OCI-LY1 (cell line): ENCODE measurements around the gene OCLN.
"Not testable (repeated sequence)": the region's sequence is repeated elsewhere in the genome, so short reads cannot be mapped to it uniquely, and the experiment has no call there.

Experiments
- H2AFZ ChIP-seq: fragments of 200-600 bp; sonication (generic), shearing (Covaris generic); 2 replicates; pipeline ENCODE4 v1.6.0; 2014; ENCODE audit warnings: antibody characterized with exemption, mild to moderate bottlenecking, low read length
- H3F3A ChIP-seq: fragments of 200-600 bp; sonication (generic), shearing (Covaris generic); 2 replicates; pipeline ENCODE4 v1.6.0; 2014; ENCODE audit warnings: mild to moderate bottlenecking, antibody characterized with exemption, low read length, moderate library complexity; ENCODE audit not compliant: insufficient read depth
- H3K27ac ChIP-seq: fragments of 200-600 bp; sonication (generic); 2 replicates; pipeline ENCODE4 v1.5.1; 2014; ENCODE audit warnings: low read length, mixed run types, mild to moderate bottlenecking, low read depth; ENCODE audit not compliant: poor library complexity, severe bottlenecking
- H3K27me3 ChIP-seq: fragments of 200-600 bp; sonication (generic); 2 replicates; pipeline ENCODE4 v1.6.0; 2014; ENCODE audit warnings: antibody characterized with exemption, mild to moderate bottlenecking, low read length, moderate library complexity; ENCODE audit not compliant: insufficient read depth
- H3K36me3 ChIP-seq: fragments of 200-600 bp; sonication (generic); 2 replicates; pipeline ENCODE4 v1.6.1; 2014; ENCODE audit warnings: mild to moderate bottlenecking, antibody characterized with exemption, low read length, moderate library complexity, mixed read lengths; ENCODE audit not compliant: insufficient read depth
- H3K4me1 ChIP-seq: fragments of 200-600 bp; sonication (generic); 2 replicates; pipeline ENCODE4 v1.5.1; 2014; ENCODE audit warnings: mild to moderate bottlenecking, low read length, moderate library complexity; ENCODE audit not compliant: insufficient read depth, severe bottlenecking
- H3K4me2 ChIP-seq: fragments of 200-600 bp; sonication (generic), shearing (Covaris generic); 2 replicates; pipeline ENCODE4 v1.6.1; 2014; ENCODE audit warnings: low read length
- H3K4me3 ChIP-seq: fragments of 200-600 bp; sonication (generic); 2 replicates; pipeline ENCODE4 v1.5.1; 2014; ENCODE audit warnings: low read length, low read depth, mild to moderate bottlenecking, mixed read lengths; ENCODE audit not compliant: poor library complexity, severe bottlenecking
- H3K79me2 ChIP-seq: fragments of 200-600 bp; shearing (Covaris generic); 2 replicates; pipeline ENCODE4 v1.6.1; 2016; ENCODE audit warnings: mixed run types, low read length, mixed read lengths; ENCODE audit not compliant: insufficient read depth
- H3K9ac ChIP-seq: fragments of 200-600 bp; sonication (generic), shearing (Covaris generic); 2 replicates; pipeline ENCODE4 v1.6.1; 2014; ENCODE audit warnings: mild to moderate bottlenecking, low read length, mixed read lengths
- H3K9me2 ChIP-seq: fragments of 200-600 bp; sonication (generic), shearing (Covaris generic); 2 replicates; pipeline ENCODE4 v1.6.1; 2014; ENCODE audit warnings: low read depth, mild to moderate bottlenecking, low read length, mixed read lengths
- H3K9me3 ChIP-seq: fragments of 200-600 bp; shearing (Covaris generic); 2 replicates; pipeline ENCODE4 v1.6.1; 2014; ENCODE audit warnings: low read length, mixed read lengths
- H4K20me1 ChIP-seq: fragments of 200-600 bp; sonication (generic), shearing (Covaris generic); 2 replicates; pipeline ENCODE4 v1.6.0; 2016; ENCODE audit warnings: mild to moderate bottlenecking, low read length; ENCODE audit not compliant: insufficient read depth
- EZH2 ChIP-seq: fragments of 200-600 bp; sonication (generic), shearing (Covaris generic); IDR thresholded peaks from 2 replicates; pipeline ENCODE4 v1.8.0; 2017; ENCODE audit warnings: borderline replicate concordance, mixed run types, mild to moderate bottlenecking, antibody characterized with exemption, low read length, moderate library complexity, mixed read lengths
- TF ChIP-seq, protein P1 (sequence below): fragments of 200-600 bp; sonication (generic), shearing (Covaris generic); IDR thresholded peaks from 2 replicates; pipeline ENCODE4 v1.5.1; 2017; ENCODE audit warnings: mild to moderate bottlenecking, antibody characterized with exemption, low read length, moderate library complexity, mixed read lengths

OCLN gene

DNA sequence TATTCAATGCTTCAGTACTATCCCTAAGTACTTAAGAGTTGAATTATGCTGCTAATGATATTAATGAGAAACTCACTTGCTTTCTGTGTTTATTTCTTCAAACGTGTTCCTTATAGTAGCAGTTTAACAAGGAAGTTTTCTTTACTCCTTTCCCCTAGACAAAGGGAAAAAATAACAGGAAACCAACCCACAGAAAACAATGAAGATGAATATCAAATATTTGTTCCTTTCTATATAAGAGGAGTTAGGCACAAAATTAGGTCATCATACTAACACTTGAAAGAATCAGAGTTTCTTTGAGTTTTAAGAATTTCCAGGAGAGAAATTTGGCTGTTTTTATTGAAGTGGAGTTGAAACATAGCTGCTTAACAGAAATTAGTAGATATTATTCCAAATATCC, 15.4 kb upstream of the OCLN start:
- Histone ChIP-seq H3K79me2 (no peaks in the 10 kb centered on the region), H3K27ac (no peak overlapping the region), H3K4me3 (no peak overlapping the region), H3K9ac (no peak overlapping the region), H3K9me2 (no peaks in the 10 kb centered on the region), H3K4me2 (no peak overlapping the region), H3K36me3 (no peaks in the 10 kb centered on the region), H3K9me3 (no peaks in the 10 kb centered on the region), H3F3A (no peaks in the 10 kb centered on the region), H3K4me1 (no peaks in the 10 kb centered on the region), H2AFZ (no peak overlapping the region), H4K20me1 (no peaks in the 10 kb centered on the region), H3K27me3 (no peaks in the 10 kb centered on the region)
- TF ChIP-seq, protein P1, sequence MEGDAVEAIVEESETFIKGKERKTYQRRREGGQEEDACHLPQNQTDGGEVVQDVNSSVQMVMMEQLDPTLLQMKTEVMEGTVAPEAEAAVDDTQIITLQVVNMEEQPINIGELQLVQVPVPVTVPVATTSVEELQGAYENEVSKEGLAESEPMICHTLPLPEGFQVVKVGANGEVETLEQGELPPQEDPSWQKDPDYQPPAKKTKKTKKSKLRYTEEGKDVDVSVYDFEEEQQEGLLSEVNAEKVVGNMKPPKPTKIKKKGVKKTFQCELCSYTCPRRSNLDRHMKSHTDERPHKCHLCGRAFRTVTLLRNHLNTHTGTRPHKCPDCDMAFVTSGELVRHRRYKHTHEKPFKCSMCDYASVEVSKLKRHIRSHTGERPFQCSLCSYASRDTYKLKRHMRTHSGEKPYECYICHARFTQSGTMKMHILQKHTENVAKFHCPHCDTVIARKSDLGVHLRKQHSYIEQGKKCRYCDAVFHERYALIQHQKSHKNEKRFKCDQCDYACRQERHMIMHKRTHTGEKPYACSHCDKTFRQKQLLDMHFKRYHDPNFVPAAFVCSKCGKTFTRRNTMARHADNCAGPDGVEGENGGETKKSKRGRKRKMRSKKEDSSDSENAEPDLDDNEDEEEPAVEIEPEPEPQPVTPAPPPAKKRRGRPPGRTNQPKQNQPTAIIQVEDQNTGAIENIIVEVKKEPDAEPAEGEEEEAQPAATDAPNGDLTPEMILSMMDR, result no peak
- TF ChIP-seq EZH2, result no peak

DNA sequence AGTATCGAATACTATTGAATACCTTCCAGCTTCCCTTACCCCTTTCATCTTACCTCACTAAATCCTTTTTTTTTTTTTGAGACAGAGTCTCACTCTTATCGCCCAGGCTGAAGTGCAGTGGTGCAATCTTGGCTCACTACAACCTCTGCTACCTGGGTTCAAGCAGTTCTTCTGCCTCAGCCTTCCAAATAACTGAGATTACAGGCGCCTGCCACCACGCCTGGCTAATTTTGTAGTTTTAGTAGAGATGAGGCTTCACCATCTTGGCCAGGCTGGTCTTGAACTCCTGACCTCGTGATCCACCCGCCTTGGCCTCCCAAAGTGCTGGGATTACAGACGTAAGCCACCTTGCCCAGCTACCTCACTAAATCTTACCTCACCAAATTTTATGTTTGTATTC, 14.3 kb upstream of the OCLN start:
- H4K20me1 ChIP-seq, H2AFZ ChIP-seq, H3K27ac ChIP-seq, H3K36me3 ChIP-seq, H3K79me2 ChIP-seq, H3K4me3 ChIP-seq, H3K4me1 ChIP-seq, H3K9me2 ChIP-seq, H3F3A ChIP-seq, H3K9me3 ChIP-seq, H3K4me2 ChIP-seq, H3K27me3 ChIP-seq, H3K9ac ChIP-seq: not testable (repeated sequence)

DNA sequence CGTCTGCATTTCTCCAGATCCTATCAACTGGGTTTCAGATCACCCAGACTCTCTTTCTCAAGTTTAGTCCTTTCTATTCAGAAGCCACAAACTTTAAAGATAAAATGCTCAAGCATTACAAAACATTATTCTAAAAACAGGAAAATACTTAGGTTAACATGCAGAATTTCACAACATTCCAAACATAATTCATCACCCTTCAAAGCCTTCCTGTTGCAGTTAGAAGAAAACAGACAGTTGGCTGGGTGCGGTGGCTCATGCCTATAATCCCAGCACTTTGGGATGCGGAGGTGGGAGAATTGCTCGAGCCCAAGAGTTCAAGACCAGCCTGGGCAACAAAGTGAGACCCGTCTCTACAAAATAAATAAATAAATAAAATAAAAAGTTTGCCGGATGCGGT, 7.7 kb upstream of the OCLN start:
- Histone ChIP-seq H3K9ac (no peak overlapping the region), H3K79me2 (no peaks in the 10 kb centered on the region), H3K9me3 (no peaks in the 10 kb centered on the region), H3K4me3 (no peak overlapping the region), H3F3A (no peaks in the 10 kb centered on the region), H3K36me3 (no peaks in the 10 kb centered on the region), H3K27ac (no peak overlapping the region), H3K9me2 (no peaks in the 10 kb centered on the region), H3K4me1 (no peaks in the 10 kb centered on the region), H3K4me2 (no peak overlapping the region), H4K20me1 (no peaks in the 10 kb centered on the region), H3K27me3 (peaks cover 5% of the 10 kb centered on the region), H2AFZ (no peak overlapping the region)
- no peak for TF ChIP-seq EZH2
- TF ChIP-seq, protein P1, result no peak

DNA sequence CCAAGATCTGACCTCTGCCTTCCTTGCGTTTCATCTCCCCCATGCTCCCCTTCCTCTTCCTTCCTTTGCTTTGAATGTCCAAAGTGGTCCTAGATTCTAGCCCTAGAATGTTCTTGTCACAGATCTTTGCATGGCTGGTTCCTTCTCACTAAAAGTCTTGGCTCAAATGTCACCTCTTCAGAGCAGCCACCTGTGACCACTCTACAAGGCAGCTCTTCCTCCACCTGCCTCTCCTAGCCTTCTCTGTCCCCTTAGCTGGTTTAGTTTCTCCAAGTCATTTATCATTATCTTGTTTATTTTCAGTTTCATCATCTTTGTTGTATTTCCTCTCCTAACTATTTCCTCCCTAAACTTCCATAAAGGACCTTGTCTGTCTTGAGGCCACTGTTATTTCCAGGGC, 7.1 kb upstream of the OCLN start:
- Histone ChIP-seq H3K9me3 (no peaks in the 10 kb centered on the region), H3K9ac (no peak overlapping the region), H4K20me1 (no peaks in the 10 kb centered on the region), H3K27ac (no peak overlapping the region), H3K4me2 (no peak overlapping the region), H3K9me2 (no peaks in the 10 kb centered on the region), H3F3A (no peaks in the 10 kb centered on the region), H3K4me3 (no peak overlapping the region), H3K79me2 (no peaks in the 10 kb centered on the region), H2AFZ (no peak overlapping the region), H3K36me3 (no peaks in the 10 kb centered on the region), H3K27me3 (peaks cover 5% of the 10 kb centered on the region), H3K4me1 (no peaks in the 10 kb centered on the region)
- TF ChIP-seq, protein P1, result no peak
- TF ChIP-seq EZH2, result no peak
